AG09319 (cell line): ENCODE data around the gene IQSEC3.

Experiments used
- DNase-seq: peaks from one replicate; pipeline ENCODE4 v3.0.0-alpha.2; 2010; ENCODE audit warnings: low read depth; ENCODE audit errors: extremely low read depth
- TF ChIP-seq, protein P1 (sequence below): IDR thresholded peaks from 2 replicates; pipeline ENCODE4 v1.5.1; 2011; ENCODE audit warnings: low read depth, mild to moderate bottlenecking, inconsistent platforms, low read length, moderate library complexity

IQSEC3 gene

DNA sequence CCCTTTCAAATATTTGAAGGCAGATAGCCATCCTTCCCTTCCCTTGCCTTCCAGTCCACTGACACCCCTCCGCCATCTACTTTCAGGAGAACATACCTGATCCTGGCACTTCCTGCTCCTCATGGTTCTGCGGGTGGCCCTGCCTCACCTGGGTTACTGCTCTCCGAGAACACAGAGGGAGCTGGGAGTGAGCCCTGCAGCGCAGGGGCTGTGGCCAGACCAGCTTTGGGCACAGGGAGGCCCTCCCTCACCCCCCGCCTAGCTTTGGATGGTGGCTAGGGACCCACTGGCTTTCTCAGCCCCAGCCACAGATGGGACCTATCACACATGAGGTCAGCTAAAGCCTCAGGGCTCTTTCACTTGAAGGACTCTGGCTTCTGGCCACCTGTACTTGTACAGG lies 12.4 kb downstream of the IQSEC3 start:
- TF ChIP-seq, protein P1, sequence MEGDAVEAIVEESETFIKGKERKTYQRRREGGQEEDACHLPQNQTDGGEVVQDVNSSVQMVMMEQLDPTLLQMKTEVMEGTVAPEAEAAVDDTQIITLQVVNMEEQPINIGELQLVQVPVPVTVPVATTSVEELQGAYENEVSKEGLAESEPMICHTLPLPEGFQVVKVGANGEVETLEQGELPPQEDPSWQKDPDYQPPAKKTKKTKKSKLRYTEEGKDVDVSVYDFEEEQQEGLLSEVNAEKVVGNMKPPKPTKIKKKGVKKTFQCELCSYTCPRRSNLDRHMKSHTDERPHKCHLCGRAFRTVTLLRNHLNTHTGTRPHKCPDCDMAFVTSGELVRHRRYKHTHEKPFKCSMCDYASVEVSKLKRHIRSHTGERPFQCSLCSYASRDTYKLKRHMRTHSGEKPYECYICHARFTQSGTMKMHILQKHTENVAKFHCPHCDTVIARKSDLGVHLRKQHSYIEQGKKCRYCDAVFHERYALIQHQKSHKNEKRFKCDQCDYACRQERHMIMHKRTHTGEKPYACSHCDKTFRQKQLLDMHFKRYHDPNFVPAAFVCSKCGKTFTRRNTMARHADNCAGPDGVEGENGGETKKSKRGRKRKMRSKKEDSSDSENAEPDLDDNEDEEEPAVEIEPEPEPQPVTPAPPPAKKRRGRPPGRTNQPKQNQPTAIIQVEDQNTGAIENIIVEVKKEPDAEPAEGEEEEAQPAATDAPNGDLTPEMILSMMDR, result no peak
- no peak for DNase-seq

DNA sequence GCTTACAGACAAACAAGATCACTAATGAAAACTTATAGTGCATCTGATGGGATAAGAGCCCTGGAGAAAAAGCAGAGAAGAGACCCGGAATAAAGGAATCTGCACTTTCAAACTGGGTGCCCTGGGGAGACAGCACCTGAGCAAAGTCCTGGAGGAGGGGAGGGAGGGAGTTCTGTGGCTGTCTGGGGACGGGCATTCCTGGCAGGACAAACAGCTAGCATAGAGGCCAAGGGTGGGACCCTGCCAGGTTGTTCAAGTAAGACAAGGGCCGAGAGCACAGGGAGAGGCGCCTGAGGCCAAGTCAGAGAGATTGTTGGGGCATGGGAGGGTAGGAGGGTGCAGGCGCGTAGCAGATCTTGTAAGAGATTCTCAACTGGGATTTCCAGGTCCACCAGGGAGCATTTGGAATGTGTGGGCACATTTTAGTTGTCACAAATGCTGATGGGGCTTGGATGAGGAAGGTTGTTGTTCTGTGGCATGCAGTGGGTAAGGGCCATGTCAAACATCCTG lies 14.2 kb downstream of the IQSEC3 start:
- DNase-seq, result no peak
- TF ChIP-seq, protein P1, result no peak

DNA sequence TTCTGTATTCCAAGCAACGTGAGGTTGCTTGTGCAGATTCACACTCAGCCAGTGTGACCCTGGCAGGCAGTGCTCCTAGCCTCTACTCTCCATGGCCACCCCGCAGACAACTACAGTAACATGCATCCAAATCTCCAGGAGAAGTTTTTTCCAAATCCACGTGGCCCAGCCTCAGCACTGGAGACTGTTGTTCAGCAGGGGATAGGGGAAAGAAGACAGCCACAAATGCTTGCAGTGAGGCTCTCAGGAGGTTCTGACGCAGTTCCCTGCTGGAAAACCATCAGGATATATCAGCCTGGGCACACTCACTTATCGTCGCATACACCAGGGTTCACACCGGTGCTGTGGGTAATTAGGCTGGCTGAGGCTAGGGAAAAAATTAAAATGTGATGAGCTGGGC lies 16.2 kb downstream of the IQSEC3 start:
- no peak for DNase-seq
- TF ChIP-seq, protein P1, result no peak

DNA sequence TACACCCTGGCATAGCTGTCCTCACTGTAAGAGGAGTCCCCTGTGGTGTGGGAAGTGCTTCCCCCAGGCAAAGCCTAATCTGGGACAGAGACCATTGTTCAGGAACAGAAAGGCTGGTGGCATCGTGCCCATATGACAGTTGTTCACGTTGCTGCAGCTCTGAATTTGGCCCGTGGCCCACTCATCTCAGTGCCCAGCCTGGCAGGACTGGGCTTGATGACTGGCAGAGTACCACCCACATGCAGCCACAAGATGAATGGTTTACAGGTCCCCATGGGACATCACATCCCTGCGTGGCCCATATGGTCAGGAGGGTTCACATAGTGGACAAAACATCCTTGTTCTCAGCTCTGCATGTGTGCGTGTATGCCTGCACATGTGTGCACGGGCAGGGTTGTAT lies 17.5 kb downstream of the IQSEC3 start:
- TF ChIP-seq, protein P1, result no peak
- DNase-seq, result no peak

DNA sequence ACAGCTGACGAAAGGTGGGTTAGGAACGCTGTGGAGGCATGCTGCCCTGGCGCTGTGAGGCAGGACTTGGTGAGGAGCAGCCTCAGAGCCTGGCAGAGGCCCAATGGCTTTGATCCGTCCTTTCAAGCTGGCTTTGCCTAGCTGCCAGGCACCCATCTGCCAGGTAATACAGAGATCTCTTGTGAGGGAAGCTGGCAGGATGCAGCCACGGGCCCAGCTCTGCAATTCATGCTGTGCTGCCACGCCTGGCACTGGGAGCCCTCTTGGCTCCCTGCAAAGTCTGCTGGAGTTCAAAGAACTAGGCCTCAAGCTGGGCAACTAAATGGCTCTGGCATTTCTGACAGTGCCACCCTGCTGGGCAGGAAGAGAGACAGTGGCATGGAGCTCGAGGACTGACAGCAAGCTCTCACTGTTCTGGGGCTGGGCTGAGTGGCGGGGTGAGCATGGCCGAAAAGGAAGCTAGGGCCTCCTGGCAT lies 18.7 kb downstream of the IQSEC3 start:
- TF ChIP-seq, protein P1, result no peak
- no peak for DNase-seq

DNA sequence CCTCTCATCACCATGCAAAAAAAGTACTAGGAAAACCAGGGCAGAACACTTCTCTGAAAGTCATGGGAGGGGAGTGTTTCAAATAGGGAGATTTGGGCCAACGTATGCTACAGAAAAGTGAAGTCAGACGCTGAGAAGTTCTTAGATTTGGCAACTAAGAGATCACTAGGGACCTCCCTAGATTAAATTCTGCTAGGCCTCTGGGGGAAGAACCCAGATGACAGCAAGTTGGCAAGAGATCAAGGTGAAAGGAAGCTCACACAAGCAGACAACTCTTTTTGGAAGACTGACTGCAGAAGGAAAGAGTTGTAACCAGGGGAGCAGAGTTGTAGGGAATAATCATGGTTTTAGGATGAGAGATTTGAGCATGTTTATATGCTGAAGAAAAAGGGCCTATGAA lies 20.7 kb downstream of the IQSEC3 start:
- TF ChIP-seq, protein P1, result no peak
- DNase-seq, result no peak

DNA sequence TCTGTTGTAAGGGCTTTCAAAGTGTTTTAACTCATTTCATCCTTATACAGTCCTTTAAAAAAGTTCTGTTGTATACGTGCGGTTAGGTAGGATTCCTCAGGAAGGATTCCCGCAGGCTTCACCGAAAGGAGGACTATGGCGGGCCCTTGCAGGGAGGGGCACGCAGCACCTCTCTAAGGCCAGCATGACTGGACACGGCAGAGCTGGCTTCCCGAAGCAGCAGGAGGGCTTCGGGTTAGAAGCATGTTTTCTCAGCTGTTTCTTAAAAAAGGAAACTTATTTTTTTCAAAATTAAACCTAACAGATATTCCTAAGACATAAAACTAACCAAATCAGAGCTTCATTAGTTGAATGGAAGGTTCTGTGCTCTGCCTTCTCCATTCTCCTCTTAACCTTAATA lies 21.3 kb downstream of the IQSEC3 start:
- DNase-seq, result no peak
- TF ChIP-seq, protein P1, result no peak
